ENCODE data around the gene GABRG3.

Gene GABRG3

GRCh38 chr15:27241943-27242342 lies 271.0 kb downstream of the GABRG3 start:
- DNase-seq (ENCODE audit: low spot score in 2 of 2) = no peak
- no peaks in the 10 kb centered on the region for H3K9me3 ChIP-seq
- in situ Hi-C loops (cut with MboI; ENCODE audit: low sequenced_read_pairs) = no loop called here
- no peaks in the 10 kb centered on the region for H3K4me1 ChIP-seq
- H3K36me3 ChIP-seq (replicated peaks) = no peaks in the 10 kb centered on the region
- H3K27me3 ChIP-seq (ENCODE audit: low read depth) = no peaks in the 10 kb centered on the region
- no peak overlapping the region for H3K4me3 ChIP-seq

- no peak overlapping the region for H3K4me3 ChIP-seq
- in situ Hi-C loops (cut with MboI; ENCODE audit: low sequenced_read_pairs) = no loop called here
- no peaks in the 10 kb centered on the region for H3K27me3 ChIP-seq (ENCODE audit: low read depth)
- no peak for DNase-seq (ENCODE audit: low spot score in 2 of 2)
- H3K4me1 ChIP-seq = no peaks in the 10 kb centered on the region
- no peaks in the 10 kb centered on the region for H3K36me3 ChIP-seq (replicated peaks)
- no peaks in the 10 kb centered on the region for H3K9me3 ChIP-seq
Observed at GRCh38 chr15:27244047-27244446, 273.1 kb downstream of the GABRG3 start.

- no peaks in the 10 kb centered on the region for H3K4me1 ChIP-seq
- H3K27me3 ChIP-seq (ENCODE audit: low read depth) = no peaks in the 10 kb centered on the region
- no peaks in the 10 kb centered on the region for H3K9me3 ChIP-seq
- in situ Hi-C loops (cut with MboI; ENCODE audit: low sequenced_read_pairs) = no loop called here
- no peak for DNase-seq (ENCODE audit: low spot score in 2 of 2)
- H3K36me3 ChIP-seq (replicated peaks) = no peaks in the 10 kb centered on the region
- H3K4me3 ChIP-seq = no peak overlapping the region
Observed at GRCh38 chr15:27248251-27248650, 277.3 kb downstream of the GABRG3 start.

- Histone ChIP-seq H3K9me3 (no peaks in the 10 kb centered on the region), H3K4me3 (no peak overlapping the region), H3K36me3 (replicated peaks) (no peaks in the 10 kb centered on the region), H3K4me1 (no peaks in the 10 kb centered on the region), H3K27me3 (ENCODE audit: low read depth) (no peaks in the 10 kb centered on the region)
- DNase-seq (ENCODE audit: low spot score in 2 of 2) = no peak
- in situ Hi-C loops (cut with MboI; ENCODE audit: low sequenced_read_pairs) = no loop called here
Observed at GRCh38 chr15:27249046-27249759, 278.2 kb downstream of the GABRG3 start.

DNA sequence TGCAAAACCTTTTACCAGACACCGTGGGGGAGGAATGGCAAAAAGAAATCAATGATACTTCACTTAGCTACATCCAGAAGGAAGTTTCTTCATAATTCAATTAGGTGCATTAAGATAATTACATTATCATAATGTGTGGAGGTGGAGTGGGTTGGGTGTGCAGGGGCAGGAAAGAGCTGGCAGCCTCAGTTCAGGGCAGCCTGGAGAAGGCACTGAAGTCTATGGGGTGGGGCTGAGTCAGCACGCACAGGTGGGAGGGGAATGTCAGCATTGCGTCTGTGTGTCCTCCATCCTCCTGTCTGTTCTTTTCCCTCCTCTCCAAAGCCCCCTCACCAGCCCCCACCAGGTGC lies 278.8 kb downstream of the GABRG3 start:
- Histone ChIP-seq H3K9me3 (no peaks in the 10 kb centered on the region), H3K36me3 (replicated peaks) (no peaks in the 10 kb centered on the region), H3K4me3 (no peak overlapping the region), H3K27me3 (ENCODE audit: low read depth) (no peaks in the 10 kb centered on the region), H3K4me1 (no peaks in the 10 kb centered on the region)
- in situ Hi-C loops (cut with MboI; ENCODE audit: low sequenced_read_pairs) = no loop called here
- DNase-seq (ENCODE audit: low spot score in 2 of 2) = no peak

DNA sequence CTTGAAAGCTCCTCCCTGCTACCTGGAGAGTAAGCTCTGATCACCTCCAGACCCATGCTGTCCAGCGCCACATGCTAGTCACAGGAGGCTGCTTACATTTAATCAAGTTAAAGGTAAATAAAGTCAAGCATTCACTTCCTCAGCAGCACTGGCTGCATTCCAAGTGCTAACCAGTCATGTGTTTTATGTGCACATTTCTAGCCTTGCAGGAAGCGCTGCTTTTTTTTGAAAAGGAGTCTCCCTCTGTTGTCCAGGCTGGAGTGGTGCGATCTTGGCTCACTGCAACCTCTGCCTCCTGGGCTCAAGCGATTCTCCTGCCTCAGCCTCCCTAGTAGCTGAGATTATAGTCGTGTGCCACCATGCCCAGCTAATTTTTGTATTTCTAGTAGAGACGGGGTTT lies 279.2 kb downstream of the GABRG3 start:
- no peaks in the 10 kb centered on the region for H3K9me3 ChIP-seq
- no peak overlapping the region for H3K4me3 ChIP-seq
- no peaks in the 10 kb centered on the region for H3K36me3 ChIP-seq (replicated peaks)
- no peaks in the 10 kb centered on the region for H3K4me1 ChIP-seq
- H3K27me3 ChIP-seq (ENCODE audit: low read depth) = no peaks in the 10 kb centered on the region
- no peak for DNase-seq (ENCODE audit: low spot score in 2 of 2)
- in situ Hi-C loops (cut with MboI; ENCODE audit: low sequenced_read_pairs) = no loop called here

- H3K27me3 ChIP-seq (ENCODE audit: low read depth) = no peaks in the 10 kb centered on the region
- no peak for DNase-seq (ENCODE audit: low spot score in 2 of 2)
- H3K4me3 ChIP-seq = no peak overlapping the region
- H3K4me1 ChIP-seq = no peaks in the 10 kb centered on the region
- in situ Hi-C loops (cut with MboI; ENCODE audit: low sequenced_read_pairs) = no loop called here
- no peaks in the 10 kb centered on the region for H3K36me3 ChIP-seq (replicated peaks)
- no peaks in the 10 kb centered on the region for H3K9me3 ChIP-seq
Observed at GRCh38 chr15:27254055-27254454, 283.1 kb downstream of the GABRG3 start.

- no peak for DNase-seq (ENCODE audit: low spot score in 2 of 2)
- no peaks in the 10 kb centered on the region for H3K36me3 ChIP-seq (replicated peaks)
- no peaks in the 10 kb centered on the region for H3K9me3 ChIP-seq
- in situ Hi-C loops (cut with MboI; ENCODE audit: low sequenced_read_pairs) = no loop called here
- no peak overlapping the region for H3K4me3 ChIP-seq
- H3K4me1 ChIP-seq = no peaks in the 10 kb centered on the region
- no peaks in the 10 kb centered on the region for H3K27me3 ChIP-seq (ENCODE audit: low read depth)
Observed at GRCh38 chr15:27254801-27255200, 283.8 kb downstream of the GABRG3 start.

DNA sequence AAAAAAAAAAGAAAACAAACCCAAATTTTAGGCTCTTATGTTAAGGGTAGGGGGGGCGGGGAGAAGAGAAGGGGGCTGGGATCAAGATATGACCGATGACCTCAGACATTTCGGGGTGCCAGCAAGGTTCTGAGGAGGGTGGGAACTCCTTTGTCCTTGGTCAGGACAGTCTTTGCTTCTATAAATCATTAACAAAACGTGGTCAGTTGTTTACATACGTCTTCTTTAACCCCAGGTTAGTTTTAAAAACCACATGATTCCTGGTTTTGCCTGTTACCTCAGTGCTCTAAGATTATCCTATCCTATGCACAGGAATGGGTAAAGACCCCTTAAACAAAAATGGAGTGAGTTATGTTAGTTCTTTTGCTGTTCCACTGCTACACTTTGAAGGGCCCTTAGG lies 285.5 kb downstream of the GABRG3 start:
- in situ Hi-C loops (cut with MboI; ENCODE audit: low sequenced_read_pairs) = no loop called here
- H3K4me1 ChIP-seq = no peaks in the 10 kb centered on the region
- H3K36me3 ChIP-seq (replicated peaks) = no peaks in the 10 kb centered on the region
- H3K4me3 ChIP-seq = no peak overlapping the region
- no peaks in the 10 kb centered on the region for H3K27me3 ChIP-seq (ENCODE audit: low read depth)
- H3K9me3 ChIP-seq = no peaks in the 10 kb centered on the region
- DNase-seq (ENCODE audit: low spot score in 2 of 2) = no peak

GRCh38 chr15:27258287-27258686 lies 287.3 kb downstream of the GABRG3 start:
- in situ Hi-C loops (cut with MboI; ENCODE audit: low sequenced_read_pairs) = no loop called here
- H3K4me3 ChIP-seq = no peak overlapping the region
- DNase-seq (ENCODE audit: low spot score in 2 of 2) = no peak
- no peaks in the 10 kb centered on the region for H3K36me3 ChIP-seq (replicated peaks)
- H3K4me1 ChIP-seq = no peaks in the 10 kb centered on the region
- no peaks in the 10 kb centered on the region for H3K27me3 ChIP-seq (ENCODE audit: low read depth)
- no peaks in the 10 kb centered on the region for H3K9me3 ChIP-seq

DNA sequence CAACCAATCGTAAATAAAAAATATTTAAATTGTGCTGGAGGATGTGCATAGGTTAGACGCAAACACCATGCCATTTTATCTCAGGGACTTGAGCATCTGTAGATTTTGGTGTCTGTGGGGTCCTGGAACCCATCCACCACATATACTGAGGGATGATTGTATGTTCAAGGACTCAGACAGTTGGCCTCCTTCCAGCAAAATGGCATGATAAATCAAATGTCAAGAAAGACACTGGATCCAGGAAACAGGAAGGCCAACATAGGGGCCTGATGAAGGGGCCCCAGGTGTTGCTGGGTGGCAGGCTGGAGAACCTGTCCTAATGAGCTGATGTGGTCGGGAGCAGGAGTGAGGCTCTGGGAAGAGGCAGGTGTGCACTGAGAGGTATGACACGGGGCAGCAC lies 289.5 kb downstream of the GABRG3 start:
- in situ Hi-C loops (cut with MboI; ENCODE audit: low sequenced_read_pairs) = no loop called here
- Histone ChIP-seq H3K27me3 (ENCODE audit: low read depth) (no peaks in the 10 kb centered on the region), H3K36me3 (replicated peaks) (no peaks in the 10 kb centered on the region), H3K4me3 (no peak overlapping the region), H3K4me1 (no peaks in the 10 kb centered on the region), H3K9me3 (no peaks in the 10 kb centered on the region)
- no peak for DNase-seq (ENCODE audit: low spot score in 2 of 2)

DNA sequence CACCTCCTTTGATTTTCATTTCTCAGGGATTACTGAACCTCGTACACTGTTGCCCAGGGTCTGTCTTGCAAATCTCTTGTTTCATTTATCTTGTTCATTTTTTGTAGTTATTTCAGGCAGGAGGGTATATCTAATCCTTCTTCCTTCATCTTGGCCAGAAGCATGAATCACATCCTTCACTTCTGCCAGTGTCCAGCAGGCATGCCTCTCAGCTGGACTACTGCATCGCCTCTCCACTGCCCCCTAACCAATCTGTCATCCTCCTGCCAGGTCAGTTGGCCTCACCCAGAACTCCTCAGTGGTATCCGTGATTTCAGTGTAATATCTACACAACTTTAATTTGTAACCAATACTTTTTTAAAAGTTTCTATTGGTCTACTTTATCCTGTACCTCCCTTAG lies 297.9 kb downstream of the GABRG3 start:
- Histone ChIP-seq H3K27me3 (ENCODE audit: low read depth) (no peaks in the 10 kb centered on the region), H3K4me1 (no peaks in the 10 kb centered on the region), H3K4me3 (no peak overlapping the region), H3K9me3 (no peaks in the 10 kb centered on the region), H3K36me3 (replicated peaks) (no peaks in the 10 kb centered on the region)
- no peak for DNase-seq (ENCODE audit: low spot score in 2 of 2)
- in situ Hi-C loops (cut with MboI; ENCODE audit: low sequenced_read_pairs) = no loop called here

- no peaks in the 10 kb centered on the region for H3K27me3 ChIP-seq (ENCODE audit: low read depth)
- H3K4me1 ChIP-seq = no peaks in the 10 kb centered on the region
- H3K9me3 ChIP-seq = no peaks in the 10 kb centered on the region
- in situ Hi-C loops (cut with MboI; ENCODE audit: low sequenced_read_pairs) = no loop called here
- no peak for DNase-seq (ENCODE audit: low spot score in 2 of 2)
- no peaks in the 10 kb centered on the region for H3K36me3 ChIP-seq (replicated peaks)
- no peak overlapping the region for H3K4me3 ChIP-seq
Observed at GRCh38 chr15:27271258-27271657, 300.3 kb downstream of the GABRG3 start.

DNA sequence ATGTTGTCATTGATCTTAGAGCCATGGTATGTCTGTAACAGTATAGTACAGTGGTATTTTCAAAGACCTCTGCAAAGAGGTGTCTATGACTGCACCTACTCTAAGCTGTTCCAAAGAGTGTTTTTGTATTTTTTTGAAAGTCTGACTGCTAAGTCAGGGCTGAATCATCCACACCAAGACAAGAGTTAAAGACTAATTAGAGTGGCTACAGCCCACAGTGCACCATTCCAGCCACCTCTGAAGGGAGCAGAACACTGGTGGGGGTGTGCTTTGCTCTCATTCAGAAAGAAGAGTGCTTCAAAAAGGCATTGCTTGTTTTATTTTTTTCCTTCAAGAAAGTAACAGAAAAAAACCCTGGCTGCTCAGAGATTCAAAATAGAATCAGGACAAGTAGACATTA lies 301.4 kb downstream of the GABRG3 start:
- H3K27me3 ChIP-seq (ENCODE audit: low read depth) = no peaks in the 10 kb centered on the region
- H3K4me3 ChIP-seq = no peak overlapping the region
- no peak for DNase-seq (ENCODE audit: low spot score in 2 of 2)
- no peaks in the 10 kb centered on the region for H3K9me3 ChIP-seq
- H3K36me3 ChIP-seq (replicated peaks) = no peaks in the 10 kb centered on the region
- H3K4me1 ChIP-seq = no peaks in the 10 kb centered on the region
- in situ Hi-C loops (cut with MboI; ENCODE audit: low sequenced_read_pairs) = no loop called here

DNA sequence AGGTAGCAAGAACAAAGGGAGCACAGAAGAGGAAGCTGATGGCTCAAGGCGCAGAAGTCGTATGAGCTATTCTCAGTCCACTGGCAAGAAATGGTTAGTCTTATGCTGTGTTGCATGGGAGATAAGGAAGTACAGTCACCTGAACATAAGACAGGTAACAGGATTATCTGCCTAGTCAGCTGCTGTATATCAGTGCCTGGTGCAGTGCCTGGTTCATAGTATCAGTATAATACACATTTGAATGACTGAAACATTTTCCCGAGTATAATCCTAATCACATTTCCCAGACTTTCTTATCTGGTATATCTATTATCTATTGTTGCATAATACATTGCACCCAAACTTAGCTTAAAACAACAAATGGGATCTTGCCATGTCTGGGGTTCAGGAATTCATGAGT lies 302.5 kb downstream of the GABRG3 start:
- H3K9me3 ChIP-seq = no peaks in the 10 kb centered on the region
- no peaks in the 10 kb centered on the region for H3K27me3 ChIP-seq (ENCODE audit: low read depth)
- in situ Hi-C loops (cut with MboI; ENCODE audit: low sequenced_read_pairs) = no loop called here
- no peak for DNase-seq (ENCODE audit: low spot score in 2 of 2)
- no peak overlapping the region for H3K4me3 ChIP-seq
- no peaks in the 10 kb centered on the region for H3K4me1 ChIP-seq
- no peaks in the 10 kb centered on the region for H3K36me3 ChIP-seq (replicated peaks)
